ENCODE results near the gene APOB.
A peak's percentile ranks its signal among the peaks of the same experiment; 100 is the strongest.

The APOB gene

GRCh38 chr2:21044694-21045371 lies 960 bp upstream of the APOB start:
- DNase-seq: no peak

- DNase-seq: peak; percentile 23
Measured at GRCh38 chr2:21042958-21043743, 722 bp downstream of the APOB start.

GRCh38 chr2:21042708-21042957 lies 1.2 kb downstream of the APOB start:
- DNase-seq: no peak

GRCh38 chr2:21041943-21042707 lies 1.7 kb downstream of the APOB start:
- DNase-seq: no peak

GRCh38 chr2:21041462-21041861 lies 2.4 kb downstream of the APOB start:
- DNase-seq: no peak

GRCh38 chr2:21040468-21041377 lies 3.1 kb downstream of the APOB start:
- no peak for DNase-seq

GRCh38 chr2:21039979-21040467 lies 3.9 kb downstream of the APOB start:
- no peak for DNase-seq

GRCh38 chr2:21039080-21039556 lies 4.8 kb downstream of the APOB start:
- no peak for DNase-seq

- no peak for DNase-seq
Measured at GRCh38 chr2:21038403-21039073, 5.3 kb downstream of the APOB start.

GRCh38 chr2:21037671-21038108 lies 6.2 kb downstream of the APOB start:
- no peak for DNase-seq

- DNase-seq: no peak
Measured at GRCh38 chr2:21036708-21037670, 6.9 kb downstream of the APOB start.

GRCh38 chr2:21035974-21036707 lies 7.7 kb downstream of the APOB start:
- no peak for DNase-seq

GRCh38 chr2:21035282-21035973 lies 8.4 kb downstream of the APOB start:
- no peak for DNase-seq

- DNase-seq: no peak
Measured at GRCh38 chr2:21034972-21035279, 8.9 kb downstream of the APOB start.

- DNase-seq: no peak
Measured at GRCh38 chr2:21034156-21034971, 9.5 kb downstream of the APOB start.

- no peak for DNase-seq
Measured at GRCh38 chr2:21033237-21034155, 10.4 kb downstream of the APOB start.

All from NCI-H69 (cell line).